ENCODE data around the gene RASGRP3.

Gene RASGRP3

GRCh38 chr2:33443274-33443829, 33.1 kb upstream of the RASGRP3 start:
- no peak overlapping the region for H3K27ac ChIP-seq
- no peak for TF ChIP-seq ZFX (IDR thresholded peaks at IDR 0.05; ENCODE audit: borderline replicate concordance)
- TF ChIP-seq, protein P1, sequence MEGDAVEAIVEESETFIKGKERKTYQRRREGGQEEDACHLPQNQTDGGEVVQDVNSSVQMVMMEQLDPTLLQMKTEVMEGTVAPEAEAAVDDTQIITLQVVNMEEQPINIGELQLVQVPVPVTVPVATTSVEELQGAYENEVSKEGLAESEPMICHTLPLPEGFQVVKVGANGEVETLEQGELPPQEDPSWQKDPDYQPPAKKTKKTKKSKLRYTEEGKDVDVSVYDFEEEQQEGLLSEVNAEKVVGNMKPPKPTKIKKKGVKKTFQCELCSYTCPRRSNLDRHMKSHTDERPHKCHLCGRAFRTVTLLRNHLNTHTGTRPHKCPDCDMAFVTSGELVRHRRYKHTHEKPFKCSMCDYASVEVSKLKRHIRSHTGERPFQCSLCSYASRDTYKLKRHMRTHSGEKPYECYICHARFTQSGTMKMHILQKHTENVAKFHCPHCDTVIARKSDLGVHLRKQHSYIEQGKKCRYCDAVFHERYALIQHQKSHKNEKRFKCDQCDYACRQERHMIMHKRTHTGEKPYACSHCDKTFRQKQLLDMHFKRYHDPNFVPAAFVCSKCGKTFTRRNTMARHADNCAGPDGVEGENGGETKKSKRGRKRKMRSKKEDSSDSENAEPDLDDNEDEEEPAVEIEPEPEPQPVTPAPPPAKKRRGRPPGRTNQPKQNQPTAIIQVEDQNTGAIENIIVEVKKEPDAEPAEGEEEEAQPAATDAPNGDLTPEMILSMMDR (IDR thresholded peaks at IDR 0.05) = no peak

GRCh38 chr2:33444967-33445366, 31.5 kb upstream of the RASGRP3 start:
- H3K27ac ChIP-seq = no peak overlapping the region
- no peak for TF ChIP-seq ZFX (IDR thresholded peaks at IDR 0.05; ENCODE audit: borderline replicate concordance)
- TF ChIP-seq, protein P1 (IDR thresholded peaks at IDR 0.05) = no peak

- no peak overlapping the region for H3K27ac ChIP-seq
These were observed 28.1 kb upstream of the RASGRP3 start for GRCh38 chr2:33448220-33448899.

GRCh38 chr2:33451214-33451613, 25.2 kb upstream of the RASGRP3 start:
- TF ChIP-seq, protein P1 (IDR thresholded peaks at IDR 0.05) = no peak
- TF ChIP-seq ZFX (IDR thresholded peaks at IDR 0.05; ENCODE audit: borderline replicate concordance) = no peak
- H3K27ac ChIP-seq = no peak overlapping the region

More at GRCh38 chr2:33448220-33448899, 28.1 kb upstream of the RASGRP3 start:
- no peak for TF ChIP-seq ZFX (IDR thresholded peaks at IDR 0.05; ENCODE audit: borderline replicate concordance)
- TF ChIP-seq, protein P1 (IDR thresholded peaks at IDR 0.05) = no peak

DNA sequence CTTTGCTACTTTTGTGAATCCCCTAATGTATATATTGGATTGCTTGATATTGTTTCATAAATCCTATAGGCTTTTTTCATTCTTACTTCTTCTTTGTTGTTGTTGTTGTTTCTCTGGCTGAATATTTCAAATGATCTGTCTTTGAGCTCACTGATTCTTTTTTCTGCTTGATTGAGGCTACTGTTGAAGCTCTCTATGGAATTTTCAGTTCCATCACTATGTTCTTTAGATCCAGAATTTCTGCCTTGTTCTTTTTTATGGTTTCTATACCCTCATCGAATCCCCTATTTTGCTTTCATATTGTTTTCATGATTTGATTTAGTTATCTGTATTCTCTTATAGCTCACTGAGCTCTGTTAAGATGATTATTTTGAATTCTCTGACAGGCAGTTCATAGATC, 24.6 kb upstream of the RASGRP3 start:
- no peak overlapping the region for H3K27ac ChIP-seq
- TF ChIP-seq, protein P1 (IDR thresholded peaks at IDR 0.05) = no peak
- no peak for TF ChIP-seq ZFX (IDR thresholded peaks at IDR 0.05; ENCODE audit: borderline replicate concordance)

DNA sequence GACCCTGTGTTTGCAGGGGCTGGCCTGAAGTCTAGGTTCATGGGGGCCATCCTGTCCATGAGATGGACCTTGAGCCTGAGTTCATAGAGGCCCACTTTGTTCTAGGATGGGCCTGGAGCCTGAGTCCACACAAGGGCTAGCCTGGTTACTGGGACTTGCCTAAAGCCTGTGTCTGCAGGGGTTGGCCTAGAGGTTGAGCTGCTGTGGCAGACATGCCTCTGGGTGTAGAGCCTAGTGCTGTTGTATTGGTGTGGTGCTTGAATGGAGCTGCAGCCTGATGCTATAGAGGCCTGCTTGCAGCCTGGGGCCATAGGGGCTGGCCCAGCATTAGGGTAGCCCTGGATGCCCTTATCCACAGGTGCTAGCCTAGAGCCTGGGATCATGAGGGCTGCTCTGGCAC, 23.9 kb upstream of the RASGRP3 start:
- TF ChIP-seq ZFX (IDR thresholded peaks at IDR 0.05; ENCODE audit: borderline replicate concordance) = no peak
- TF ChIP-seq, protein P1 (IDR thresholded peaks at IDR 0.05) = no peak
- H3K27ac ChIP-seq = no peak overlapping the region

DNA sequence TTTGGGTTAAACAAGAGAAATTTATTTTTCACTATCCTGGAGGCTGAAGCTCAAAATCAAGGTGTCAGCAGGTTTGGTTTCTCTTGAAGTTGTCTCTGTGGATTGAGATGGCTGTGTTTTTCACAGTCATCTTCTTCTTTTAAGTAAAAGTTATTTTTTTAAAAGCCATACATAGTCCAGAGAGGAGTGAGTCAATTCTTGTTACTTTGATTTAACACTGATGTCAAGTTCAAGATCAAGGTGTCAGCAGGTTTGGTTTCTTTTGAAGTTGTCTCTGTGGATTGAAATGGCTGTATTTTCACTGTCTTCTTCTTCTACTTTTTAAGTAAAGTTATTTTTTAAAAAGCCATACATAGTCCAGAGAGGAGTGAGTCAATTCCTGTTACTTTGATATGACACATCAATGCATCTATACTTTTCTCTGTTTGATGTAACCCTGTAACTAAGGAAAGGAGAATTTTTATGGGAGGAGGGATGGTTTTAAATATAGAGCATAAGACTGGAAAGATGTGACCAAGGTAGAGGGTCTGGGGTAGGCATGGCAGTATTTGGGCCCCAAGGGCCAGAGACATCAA, 22.5 kb upstream of the RASGRP3 start:
- no peak overlapping the region for H3K27ac ChIP-seq
- TF ChIP-seq, protein P1 (IDR thresholded peaks at IDR 0.05) = no peak
- no peak for TF ChIP-seq ZFX (IDR thresholded peaks at IDR 0.05; ENCODE audit: borderline replicate concordance)
